Prostate gland (tissue), 2 donors: ENCODE results near the gene GSTM3. TPM values are rescaled to one million over a fixed set of nuclear protein-coding genes. Genes with fewer than 3 reads are reported as not detected.
"Not testable (repeated sequence)": the region's sequence is repeated elsewhere in the genome, so short reads cannot be mapped to it uniquely, and the experiment has no call there.

Experiments used
- DNase-seq: peaks from one replicate; pipeline ENCODE4 v3.0.0-alpha.2; 2019; ENCODE audit warnings: low spot score
- H3K27ac ChIP-seq, 2 donors: fragments of 200-600 bp; sonication (generic); 2 replicates each; pipeline ENCODE4 v1.5.1; 2017 to 2019
- H3K27me3 ChIP-seq: fragments of 200-600 bp; sonication (generic); replicated peaks from 2 replicates; pipeline ENCODE4 v1.5.1; 2019; ENCODE audit not compliant: insufficient read depth
- H3K36me3 ChIP-seq, 2 donors: fragments of 200-600 bp; sonication (generic); 1 replicate in 1 of 2; 2 replicates in 1 of 2; pipeline versions ENCODE4 v1.5.1 to v1.8.1; 2017 to 2019
- H3K4me1 ChIP-seq: fragments of 200-600 bp; sonication (generic); replicated peaks from 2 replicates; pipeline ENCODE4 v1.5.1; 2019
- H3K4me3 ChIP-seq, 2 donors: fragments of 200-600 bp; sonication (generic); 2 replicates each; pipeline ENCODE4 v1.5.1; 2017 to 2019
- H3K9me3 ChIP-seq: fragments of 200-600 bp; sonication (generic); 2 replicates; pipeline ENCODE4 v1.5.1; 2017
- POLR2A ChIP-seq: fragments of 450-650 bp; IDR thresholded peaks from one replicate; pipeline ENCODE4 v1.6.1; 2016; ENCODE audit warnings: antibody characterized with exemption, mild to moderate bottlenecking
- POLR2AphosphoS5 ChIP-seq: sonication (generic); formaldehyde crosslinking; IDR thresholded peaks from one replicate; pipeline ENCODE4 v1.6.1; 2017; ENCODE audit warnings: antibody characterized with exemption
- WGBS: methylation state at CpG from one replicate; pipeline ENCODE4 v1.1.5; 2018; 5-methylcytosine and 5-hydroxymethylcytosine counted together
- intact Hi-C: fragments of 100-400 bp; cut with DNase I; formaldehyde crosslinking; loops from one replicate; pipeline ENCODE4 v1.14.2; 2022
- total RNA-seq, 2 donors: library from RNA; depleted of rRNA; stranded (reverse); fragments of >200 nt; gene quantifications; one replicate each; pipeline ENCODE4 v1.1.0, GENCODE V29; 2016
- TF ChIP-seq, protein P1 (sequence below), 4 experiments: fragments of 200-600 bp in 2 of 4; fragments of 450-650 bp in 2 of 4; sonication (generic) in 2 of 4; IDR thresholded peaks; 1 replicate in 3 of 4; 2 replicates in 1 of 4; pipeline ENCODE4 v1.5.1; 2016 to 2019; ENCODE audit warnings: antibody characterized with exemption in 4 of 4, mild to moderate bottlenecking in 2 of 4, moderate library complexity in 2 of 4

GSTM3 gene
- total RNA-seq, 2 donors from 2014 or later: 103 to 383 TPM

DNA sequence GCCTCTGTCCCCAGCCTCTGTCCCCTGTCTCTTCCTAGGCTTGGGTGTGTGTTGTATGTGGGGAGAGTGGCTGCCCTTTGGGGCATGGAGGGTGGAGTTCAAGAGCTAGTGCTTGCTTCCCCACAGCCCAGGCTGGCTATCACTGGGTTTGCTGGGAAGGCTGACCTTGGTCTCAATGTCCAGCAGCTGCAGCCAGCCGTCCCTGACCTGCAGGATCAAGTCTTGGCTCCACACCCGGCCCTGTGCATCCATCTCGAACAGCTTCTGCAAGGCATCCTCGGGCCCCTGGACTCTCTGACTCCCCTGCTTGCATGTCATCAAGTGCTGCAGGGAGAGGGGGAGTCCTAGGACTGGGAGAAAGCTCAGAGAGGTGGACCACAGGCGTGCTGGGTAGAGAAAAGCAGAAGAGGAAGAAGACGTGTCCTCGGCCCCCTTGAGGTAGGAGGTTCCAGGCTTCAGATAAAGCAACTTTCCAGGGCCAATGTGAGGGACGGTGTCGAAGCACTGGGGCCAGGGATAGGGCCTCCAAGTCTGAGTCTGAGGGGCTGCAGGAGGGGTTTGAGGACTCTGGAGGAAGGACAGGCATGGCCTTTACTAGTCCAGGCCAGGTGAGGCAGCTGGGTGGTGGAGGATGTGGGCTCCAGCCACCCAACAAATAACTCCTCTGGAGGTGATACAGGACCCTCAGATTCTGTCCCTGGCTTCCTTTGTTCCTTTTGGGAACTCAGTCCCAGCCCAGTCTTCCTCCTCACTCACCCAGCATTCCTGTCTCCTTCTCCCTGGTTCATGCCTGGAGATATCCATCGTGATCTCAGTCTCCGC, 18.9 kb upstream of the GSTM3 start:
- WGBS: 94% methylated on average over 11 of the region's 11 CpGs
- Histone ChIP-seq H3K27me3 (no peaks in the 10 kb centered on the region), H3K9me3 (no peaks in the 10 kb centered on the region), H3K4me1 (no peaks in the 10 kb centered on the region), H3K4me3 (no peak overlapping the region), H3K36me3 (no peaks in the 10 kb centered on the region), H3K27ac (no peak overlapping the region)
- no peak for DNase-seq
- TF ChIP-seq POLR2A (no peak), POLR2AphosphoS5 (no peak)
- TF ChIP-seq, protein P1, sequence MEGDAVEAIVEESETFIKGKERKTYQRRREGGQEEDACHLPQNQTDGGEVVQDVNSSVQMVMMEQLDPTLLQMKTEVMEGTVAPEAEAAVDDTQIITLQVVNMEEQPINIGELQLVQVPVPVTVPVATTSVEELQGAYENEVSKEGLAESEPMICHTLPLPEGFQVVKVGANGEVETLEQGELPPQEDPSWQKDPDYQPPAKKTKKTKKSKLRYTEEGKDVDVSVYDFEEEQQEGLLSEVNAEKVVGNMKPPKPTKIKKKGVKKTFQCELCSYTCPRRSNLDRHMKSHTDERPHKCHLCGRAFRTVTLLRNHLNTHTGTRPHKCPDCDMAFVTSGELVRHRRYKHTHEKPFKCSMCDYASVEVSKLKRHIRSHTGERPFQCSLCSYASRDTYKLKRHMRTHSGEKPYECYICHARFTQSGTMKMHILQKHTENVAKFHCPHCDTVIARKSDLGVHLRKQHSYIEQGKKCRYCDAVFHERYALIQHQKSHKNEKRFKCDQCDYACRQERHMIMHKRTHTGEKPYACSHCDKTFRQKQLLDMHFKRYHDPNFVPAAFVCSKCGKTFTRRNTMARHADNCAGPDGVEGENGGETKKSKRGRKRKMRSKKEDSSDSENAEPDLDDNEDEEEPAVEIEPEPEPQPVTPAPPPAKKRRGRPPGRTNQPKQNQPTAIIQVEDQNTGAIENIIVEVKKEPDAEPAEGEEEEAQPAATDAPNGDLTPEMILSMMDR (IDR thresholded peaks at IDR 0.05): no peak
- intact Hi-C loops: no loop called here

DNA sequence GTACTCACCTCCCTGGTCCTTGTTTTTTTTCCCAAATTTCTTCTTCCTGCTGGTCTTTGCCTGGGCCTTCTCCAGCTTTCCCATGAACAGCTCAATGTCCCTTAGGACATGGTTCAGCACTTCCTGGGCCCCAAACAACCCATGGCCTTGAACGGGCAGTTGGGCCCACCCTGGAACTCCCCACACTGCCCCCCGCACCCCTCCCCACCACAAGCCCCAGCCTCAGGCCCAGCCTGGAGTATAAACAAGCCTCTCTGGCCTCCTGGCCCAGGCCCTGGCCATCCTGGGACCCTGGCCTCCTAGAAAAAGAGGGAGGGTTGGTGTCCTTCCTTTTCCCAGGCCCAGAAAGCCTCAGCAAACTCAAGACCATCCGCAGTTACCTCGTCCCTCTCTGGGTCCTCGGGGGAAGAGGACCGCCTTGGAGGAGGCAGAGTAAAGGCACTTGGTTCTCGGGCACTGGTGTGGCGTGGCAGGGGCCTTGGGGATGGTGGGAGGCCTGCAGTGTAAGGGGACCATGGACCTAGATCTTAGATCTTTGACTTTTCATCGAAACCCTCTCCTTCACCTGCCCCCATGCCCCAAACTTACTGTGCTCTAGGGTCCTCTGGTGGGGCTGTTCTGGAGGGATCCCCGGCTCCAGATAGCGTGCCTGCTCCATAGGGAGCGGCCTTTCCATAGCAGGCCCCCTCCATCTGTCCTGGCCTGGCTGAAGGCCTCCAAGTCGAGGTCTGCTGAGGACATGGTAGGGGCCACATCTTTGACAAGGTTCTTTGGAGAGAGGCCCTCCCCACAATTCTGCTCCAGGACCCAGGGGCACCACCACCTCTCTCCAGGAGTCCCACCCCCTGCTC, 17.3 kb upstream of the GSTM3 start:
- Histone ChIP-seq H3K27me3 (no peaks in the 10 kb centered on the region), H3K4me3 (no peak overlapping the region), H3K27ac (no peak overlapping the region), H3K4me1 (no peaks in the 10 kb centered on the region), H3K36me3 (no peaks in the 10 kb centered on the region), H3K9me3 (no peaks in the 10 kb centered on the region)
- TF ChIP-seq, protein P1 (IDR thresholded peaks at IDR 0.05): no peak
- 96% methylated on average over 13 of the region's 13 CpGs for WGBS
- no peak for DNase-seq
- intact Hi-C loops: no loop called here

DNA sequence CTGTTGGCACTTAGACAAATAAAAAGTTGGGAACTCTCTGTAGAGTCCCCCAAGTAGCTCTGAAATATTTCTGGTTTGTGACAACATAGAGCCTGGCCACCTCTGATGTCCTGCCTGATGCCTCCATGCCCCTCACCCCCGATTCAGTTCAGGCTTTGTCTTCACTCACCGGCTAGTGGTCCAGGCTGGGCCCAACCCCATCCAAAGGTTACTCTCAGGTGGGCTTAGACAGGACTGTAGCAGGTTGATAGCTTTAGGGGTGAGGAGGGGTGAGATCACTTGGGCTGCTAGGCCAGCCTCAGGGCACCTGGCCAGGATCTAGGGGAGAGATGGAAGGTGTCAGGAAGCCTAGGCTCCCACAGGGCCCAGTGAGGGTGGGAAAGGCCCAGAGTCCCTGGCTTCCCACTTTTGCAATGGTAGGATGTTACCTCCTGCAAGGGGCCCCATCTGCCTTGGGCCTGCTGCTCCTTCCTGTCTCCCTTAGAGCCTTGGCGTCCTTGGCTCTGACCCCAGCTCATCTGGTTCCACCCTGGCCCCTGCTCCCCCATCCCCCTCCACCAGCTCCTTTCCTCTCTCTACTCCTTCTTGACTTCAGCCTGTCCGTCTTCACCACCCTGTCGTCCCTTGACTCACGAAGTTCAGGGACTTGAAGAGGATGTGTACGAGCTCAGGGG, 16.1 kb upstream of the GSTM3 start:
- H3K4me3 ChIP-seq: no peak overlapping the region
- TF ChIP-seq POLR2AphosphoS5 (no peak), POLR2A (no peak)
- TF ChIP-seq, protein P1 (IDR thresholded peaks at IDR 0.05): no peak
- H3K9me3 ChIP-seq: no peaks in the 10 kb centered on the region
- no peak overlapping the region for H3K27ac ChIP-seq
- 95% methylated on average over 7 of the region's 7 CpGs for WGBS
- no peak for DNase-seq
- H3K36me3 ChIP-seq: no peaks in the 10 kb centered on the region
- intact Hi-C loops: no loop called here
- no peaks in the 10 kb centered on the region for H3K27me3 ChIP-seq
- no peaks in the 10 kb centered on the region for H3K4me1 ChIP-seq

DNA sequence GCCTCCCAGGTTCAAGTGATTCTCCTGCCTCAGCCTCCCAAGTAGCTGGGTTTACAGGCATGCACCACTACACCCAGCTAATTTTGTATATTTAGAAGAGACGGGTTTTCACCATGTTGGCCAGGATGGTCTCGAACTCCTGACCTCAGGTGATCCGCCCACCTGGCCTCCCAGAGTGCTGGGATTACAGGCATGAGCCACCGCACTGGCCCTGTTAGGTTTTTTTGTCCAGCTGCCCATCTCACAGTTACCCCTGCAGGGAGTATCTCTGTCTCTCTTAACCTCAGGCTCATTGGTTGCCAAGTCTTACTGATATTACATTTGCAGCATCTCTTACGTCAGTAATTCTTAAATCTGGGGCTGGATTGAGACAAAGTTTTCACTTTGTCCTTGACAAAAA, 15.5 kb upstream of the GSTM3 start:
- H3K27me3 ChIP-seq, H3K4me3 ChIP-seq, H3K27ac ChIP-seq, H3K4me1 ChIP-seq, H3K9me3 ChIP-seq, intact Hi-C loops, DNase-seq, H3K36me3 ChIP-seq: not testable (repeated sequence)
- 91% methylated on average over 5 of the region's 5 CpGs for WGBS

- H3K36me3 ChIP-seq: no peaks in the 10 kb centered on the region
- intact Hi-C loops: no loop called here
Observed at GRCh38 chr1:109754738-109755137, 13.9 kb upstream of the GSTM3 start.

More at GRCh38 chr1:109754738-109755137, 13.9 kb upstream of the GSTM3 start:
- WGBS: 70% methylated on average over 2 of the region's 2 CpGs
- Histone ChIP-seq H3K27me3 (peaks cover 2% of the 10 kb centered on the region), H3K9me3 (no peaks in the 10 kb centered on the region), H3K27ac (no peak overlapping the region), H3K4me1 (no peaks in the 10 kb centered on the region), H3K4me3 (no peak overlapping the region)
- no peak for DNase-seq
- TF ChIP-seq POLR2AphosphoS5: no peak
- no peak for TF ChIP-seq POLR2A
- TF ChIP-seq, protein P1 (IDR thresholded peaks at IDR 0.05): no peak
